Tibial nerve (tissue), 4 donors: ENCODE measurements around the gene EML6.

Experiments
- EP300 ChIP-seq, 2 donors: sonication (generic); formaldehyde crosslinking; IDR thresholded peaks; one replicate each; pipeline ENCODE4 v1.6.1; 2017; ENCODE audit warnings: antibody characterized with exemption in 2 of 2, mild to moderate bottlenecking in 1 of 2
- POLR2A ChIP-seq, 2 donors: fragments of 450-650 bp; IDR thresholded peaks; one replicate each; pipeline ENCODE4 v1.6.1; 2017; ENCODE audit warnings: antibody characterized with exemption in 2 of 2, mild to moderate bottlenecking in 2 of 2, moderate library complexity in 2 of 2
- TF ChIP-seq, protein P1 (sequence below), 5 experiments: fragments of 200-600 bp in 3 of 5; fragments of 450-650 bp in 2 of 5; sonication (generic) in 3 of 5; IDR thresholded peaks; one replicate each; pipeline ENCODE4 v1.5.1; 2016 to 2019; ENCODE audit warnings: antibody characterized with exemption in 5 of 5, mild to moderate bottlenecking in 3 of 5, moderate library complexity in 2 of 5

GRCh38 chr2:54967269-54967668 is 243.8 kb downstream of the EML6 start:
- TF ChIP-seq, protein P1, sequence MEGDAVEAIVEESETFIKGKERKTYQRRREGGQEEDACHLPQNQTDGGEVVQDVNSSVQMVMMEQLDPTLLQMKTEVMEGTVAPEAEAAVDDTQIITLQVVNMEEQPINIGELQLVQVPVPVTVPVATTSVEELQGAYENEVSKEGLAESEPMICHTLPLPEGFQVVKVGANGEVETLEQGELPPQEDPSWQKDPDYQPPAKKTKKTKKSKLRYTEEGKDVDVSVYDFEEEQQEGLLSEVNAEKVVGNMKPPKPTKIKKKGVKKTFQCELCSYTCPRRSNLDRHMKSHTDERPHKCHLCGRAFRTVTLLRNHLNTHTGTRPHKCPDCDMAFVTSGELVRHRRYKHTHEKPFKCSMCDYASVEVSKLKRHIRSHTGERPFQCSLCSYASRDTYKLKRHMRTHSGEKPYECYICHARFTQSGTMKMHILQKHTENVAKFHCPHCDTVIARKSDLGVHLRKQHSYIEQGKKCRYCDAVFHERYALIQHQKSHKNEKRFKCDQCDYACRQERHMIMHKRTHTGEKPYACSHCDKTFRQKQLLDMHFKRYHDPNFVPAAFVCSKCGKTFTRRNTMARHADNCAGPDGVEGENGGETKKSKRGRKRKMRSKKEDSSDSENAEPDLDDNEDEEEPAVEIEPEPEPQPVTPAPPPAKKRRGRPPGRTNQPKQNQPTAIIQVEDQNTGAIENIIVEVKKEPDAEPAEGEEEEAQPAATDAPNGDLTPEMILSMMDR (IDR thresholded peaks at IDR 0.05), result no peak
- TF ChIP-seq POLR2A (IDR thresholded peaks at IDR 0.05) (no peak), EP300 (IDR thresholded peaks at IDR 0.05) (no peak)
